Transverse colon (tissue), 4 donors: ENCODE measurements around the gene VWF. TPM values are rescaled to one million over a fixed set of nuclear protein-coding genes. Genes with fewer than 3 reads are reported as not detected.

Experiments
- DNase-seq: peaks from one replicate; pipeline ENCODE4 v3.0.0-alpha.2; 2019
- H3K27ac ChIP-seq, 4 donors: fragments of 200-600 bp; sonication (generic); 2 replicates each; pipeline ENCODE4 v1.5.1; 2016 to 2018; ENCODE audit warnings: inconsistent platforms in 4 of 4
- H3K27me3 ChIP-seq: fragments of 200-600 bp; sonication (generic); 2 replicates; pipeline ENCODE4 v1.5.1; 2017; ENCODE audit warnings: inconsistent platforms
- H3K36me3 ChIP-seq, 4 donors: fragments of 200-600 bp; sonication (generic); 2 replicates each; pipeline ENCODE4 v1.5.1; 2017 to 2019; ENCODE audit warnings: inconsistent platforms in 4 of 4
- H3K4me1 ChIP-seq, 4 donors: fragments of 200-600 bp; sonication (generic); 2 replicates each; pipeline ENCODE4 v1.5.1; 2017 to 2020; ENCODE audit warnings: inconsistent platforms in 4 of 4
- H3K4me3 ChIP-seq, 4 donors: fragments of 200-600 bp; sonication (generic); 1 replicate in 1 of 4; 2 replicates in 3 of 4; pipeline versions ENCODE4 v1.5.1 to v1.6.1; 2017 to 2019; ENCODE audit warnings: inconsistent platforms in 4 of 4
- H3K9me3 ChIP-seq, 2 donors: fragments of 200-600 bp; sonication (generic); 2 replicates each; pipeline ENCODE4 v1.5.1; 2017 to 2019; ENCODE audit warnings: inconsistent platforms in 2 of 2
- CTCF ChIP-seq, 5 experiments: fragments of 200-600 bp in 3 of 5; fragments of 450-650 bp in 2 of 5; sonication (generic) in 3 of 5; IDR thresholded peaks; 1 replicate in 2 of 5; 2 replicates in 3 of 5; pipeline ENCODE4 v1.5.1; 2016 to 2017; ENCODE audit warnings: antibody characterized with exemption in 5 of 5, inconsistent platforms in 3 of 5, mild to moderate bottlenecking in 2 of 5, moderate library complexity in 1 of 5
- EP300 ChIP-seq: sonication (generic); formaldehyde crosslinking; IDR thresholded peaks from one replicate; pipeline ENCODE4 v1.6.1; 2017; ENCODE audit warnings: antibody characterized with exemption, low read depth
- POLR2A ChIP-seq: fragments of 450-650 bp; IDR thresholded peaks from one replicate; pipeline ENCODE4 v1.6.1; 2016; ENCODE audit warnings: antibody characterized with exemption, mild to moderate bottlenecking, moderate library complexity
- POLR2AphosphoS5 ChIP-seq, 3 donors: sonication (generic); formaldehyde crosslinking; IDR thresholded peaks; one replicate each; pipeline ENCODE4 v1.6.1; 2016; ENCODE audit warnings: antibody characterized with exemption in 3 of 3
- WGBS, 2 donors: methylation state at CpG; one replicate each; pipeline ENCODE4 v1.1.5; 2018; ENCODE audit warnings: low coverage in 1 of 2; 5-methylcytosine and 5-hydroxymethylcytosine counted together
- in situ Hi-C, 4 donors: fragments of 200-750 bp; cut with MboI; loops; one replicate each; pipeline versions ENCODE4 v1.15.0 to v1.15.1; 2017; ENCODE audit warnings: low sequenced_read_pairs in 3 of 4, low pct_ligation_motif_present in 1 of 4, low pct_unique_long_range_greater_than_20kb in 1 of 4
- intact Hi-C: fragments of 100-400 bp; cut with DNase I; formaldehyde crosslinking; loops from one replicate; pipeline ENCODE4 v1.15.1; 2023; ENCODE audit warnings: low total_unique reads
- total RNA-seq, 4 donors: library from RNA; depleted of rRNA; stranded (reverse); fragments of >200 nt; gene quantifications; one replicate each; pipeline ENCODE4 v1.1.0, GENCODE V29; 2016

Gene VWF
- total RNA-seq, 4 donors from 2014 or later: 31.3 to 71.2 (median 51.5) TPM

- no peak overlapping the region for H3K4me3 ChIP-seq
- 74 to 89% methylated on average over 3 to 4 of the region's 4 CpGs for WGBS, 2 donors
- H3K27me3 ChIP-seq: no peaks in the 10 kb centered on the region
- TF ChIP-seq CTCF (IDR thresholded peaks at IDR 0.05): no peak
- TF ChIP-seq POLR2A: no peak
- no peak for TF ChIP-seq EP300
- TF ChIP-seq POLR2AphosphoS5 (IDR thresholded peaks at IDR 0.05): no peak
- H3K36me3 ChIP-seq: no peaks in the 10 kb centered on the region
- no peaks in the 10 kb centered on the region for H3K9me3 ChIP-seq
- H3K27ac ChIP-seq: no peak overlapping the region
- in situ Hi-C loops (loop anchor here in 3 of 4 donors (10.0 kb wide), 2 partner anchors 63 to 303 kb away; no protein-coding TSS in a partner anchor), intact Hi-C loops (loop anchor here (10.0 kb wide), 1 partner anchor 303 kb away; no protein-coding TSS in a partner anchor)
- DNase-seq: no peak
- no peaks in the 10 kb centered on the region for H3K4me1 ChIP-seq
Observed at GRCh38 chr12:5982106-5982505, 142.4 kb downstream of the VWF start.

GRCh38 chr12:5977556-5977955, 146.9 kb downstream of the VWF start:
- in situ Hi-C loops: no loop called here
- 86 to 89% methylated on average over 6 of the region's 6 CpGs for WGBS, 2 donors
- no peak overlapping the region for H3K27ac ChIP-seq

GRCh38 chr12:5976711-5977110, 147.8 kb downstream of the VWF start:
- no peak overlapping the region for H3K4me3 ChIP-seq
- H3K36me3 ChIP-seq: no peaks in the 10 kb centered on the region
- H3K27me3 ChIP-seq: no peaks in the 10 kb centered on the region
- WGBS, 2 donors: 43 to 58% methylated on average over 6 of the region's 6 CpGs
- no peaks in the 10 kb centered on the region for H3K9me3 ChIP-seq
- TF ChIP-seq POLR2AphosphoS5 (IDR thresholded peaks at IDR 0.05) (no peak), CTCF (IDR thresholded peaks at IDR 0.05) (no peak), POLR2A (no peak), EP300 (no peak)
- no peak overlapping the region for H3K27ac ChIP-seq
- no peak for DNase-seq
- intact Hi-C loops: no loop called here
- in situ Hi-C loops: no loop called here
- no peaks in the 10 kb centered on the region for H3K4me1 ChIP-seq

More at GRCh38 chr12:5977556-5977955, 146.9 kb downstream of the VWF start:
- TF ChIP-seq POLR2A (no peak), CTCF (IDR thresholded peaks at IDR 0.05) (no peak), EP300 (no peak), POLR2AphosphoS5 (IDR thresholded peaks at IDR 0.05) (no peak)
- no peak overlapping the region for H3K4me3 ChIP-seq
- no peak for DNase-seq
- no peaks in the 10 kb centered on the region for H3K4me1 ChIP-seq
- H3K9me3 ChIP-seq: no peaks in the 10 kb centered on the region
- H3K36me3 ChIP-seq: no peaks in the 10 kb centered on the region
- intact Hi-C loops: no loop called here
- H3K27me3 ChIP-seq: no peaks in the 10 kb centered on the region

- no peak for TF ChIP-seq POLR2A
- TF ChIP-seq POLR2AphosphoS5 (IDR thresholded peaks at IDR 0.05): no peak
- TF ChIP-seq EP300: no peak
- no peak for TF ChIP-seq CTCF (IDR thresholded peaks at IDR 0.05)
- 49 to 82% methylated on average over 2 to 9 of the region's 9 CpGs for WGBS, 2 donors
- no peaks in the 10 kb centered on the region for H3K9me3 ChIP-seq
- in situ Hi-C loops (no loop called here), intact Hi-C loops (no loop called here)
- H3K27me3 ChIP-seq: no peaks in the 10 kb centered on the region
- H3K36me3 ChIP-seq: no peaks in the 10 kb centered on the region
- no peak overlapping the region for H3K27ac ChIP-seq
- no peaks in the 10 kb centered on the region for H3K4me1 ChIP-seq
- H3K4me3 ChIP-seq: no peak overlapping the region
- no peak for DNase-seq
Observed at GRCh38 chr12:5976196-5976595, 148.3 kb downstream of the VWF start.
